HG03064 (cell line): ENCODE results near the gene SPACA6.
"Not testable (repeated sequence)": the region's sequence is repeated elsewhere in the genome, so short reads cannot be mapped to it uniquely, and the experiment has no call there.

Experiments used
- ATAC-seq: cut with Tn5 transposase; IDR thresholded peaks from one replicate; pipeline ENCODE4 v1.9.1; 2021; ENCODE audit warnings: low read depth; ENCODE audit not compliant: unreplicated experiment

The SPACA6 gene

DNA sequence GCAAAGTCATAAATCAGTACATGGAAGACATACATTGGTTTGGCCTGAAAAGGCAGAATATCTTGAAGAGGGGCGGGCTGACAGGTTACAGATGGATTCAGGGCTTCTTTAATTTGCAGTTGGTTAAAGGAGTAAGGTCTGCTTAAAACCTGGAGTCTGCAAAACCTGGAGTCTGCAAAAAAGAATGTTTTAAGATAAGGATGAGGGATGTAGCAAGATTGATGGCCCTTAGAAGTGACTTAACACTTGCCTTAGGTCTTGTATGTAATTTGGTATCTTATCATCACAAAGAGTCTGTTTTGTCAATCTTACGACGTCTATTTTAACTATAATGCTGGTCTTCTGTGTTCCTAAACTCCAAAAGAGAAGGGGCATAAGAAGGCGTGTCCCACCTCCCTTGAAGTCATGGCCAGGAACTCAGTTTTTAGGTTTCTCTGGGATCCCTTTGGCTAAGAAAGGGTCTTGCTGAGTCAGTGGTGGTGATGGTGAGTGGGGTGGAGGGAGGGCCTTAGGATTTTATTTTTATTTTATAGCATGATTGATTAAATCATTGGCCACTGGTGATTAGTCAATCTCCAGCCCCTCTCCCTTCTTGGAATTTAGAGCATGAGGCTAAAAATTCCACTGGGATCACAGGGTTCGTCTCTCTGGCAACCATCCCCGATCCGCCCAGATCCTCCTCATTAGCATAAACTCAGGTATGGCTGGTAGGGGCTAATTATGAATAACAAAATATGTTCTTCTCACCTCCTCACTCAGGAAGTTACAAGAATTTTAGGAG is 40.8 kb downstream of the SPACA6 start:
- no peak for ATAC-seq

DNA sequence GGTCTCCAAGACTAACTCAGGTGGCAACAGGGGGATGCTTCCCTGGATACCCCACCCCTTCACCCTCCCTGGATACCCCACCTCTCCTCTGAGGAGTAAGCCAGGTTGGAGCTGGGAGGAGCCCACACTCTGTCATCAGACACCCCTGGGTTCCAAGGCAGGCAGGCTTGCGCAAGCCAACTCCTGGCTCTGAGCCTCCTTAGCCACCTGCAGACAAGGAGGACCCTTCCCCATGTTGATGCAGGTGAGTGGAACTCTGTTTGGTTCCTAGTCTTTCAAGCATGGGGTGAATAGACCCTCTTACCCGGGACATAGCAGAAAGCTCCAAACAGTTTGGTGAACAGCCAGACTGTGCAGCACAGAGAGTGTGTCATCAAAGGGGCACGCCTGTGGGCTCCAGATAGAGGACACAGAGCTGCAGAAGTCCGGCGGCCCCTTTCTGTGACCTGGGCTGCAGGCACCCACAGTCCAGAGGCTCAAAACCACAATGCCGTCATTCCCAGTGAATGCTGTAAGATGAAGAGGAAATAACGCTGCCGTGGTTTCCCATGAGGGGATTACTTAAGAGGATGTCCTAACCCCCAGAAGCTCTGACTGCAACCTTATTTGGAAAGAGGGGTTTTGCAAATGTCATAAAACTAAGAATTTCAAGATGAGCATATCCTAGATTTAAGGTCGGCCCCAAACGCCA is 42.8 kb downstream of the SPACA6 start:
- ATAC-seq, result no peak

DNA sequence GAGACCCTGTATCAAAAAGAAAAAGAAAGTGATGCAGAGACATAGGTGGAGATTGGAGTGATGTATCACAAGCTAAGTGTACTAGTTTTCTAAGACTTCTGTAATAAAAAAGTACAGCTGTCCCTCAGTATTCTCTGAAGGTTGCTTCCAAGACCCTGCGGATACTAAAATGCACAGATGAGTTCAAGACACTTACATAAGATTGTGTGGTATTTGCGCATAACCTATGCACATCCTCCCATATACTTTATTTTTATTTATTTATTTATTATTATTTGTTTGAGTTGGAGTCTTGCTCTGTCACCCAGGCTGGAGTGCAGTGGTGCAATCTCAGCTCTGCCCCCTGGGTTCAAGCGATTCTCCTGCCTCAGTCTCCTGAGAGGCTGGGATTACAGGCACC is 44.3 kb downstream of the SPACA6 start:
- no peak for ATAC-seq

DNA sequence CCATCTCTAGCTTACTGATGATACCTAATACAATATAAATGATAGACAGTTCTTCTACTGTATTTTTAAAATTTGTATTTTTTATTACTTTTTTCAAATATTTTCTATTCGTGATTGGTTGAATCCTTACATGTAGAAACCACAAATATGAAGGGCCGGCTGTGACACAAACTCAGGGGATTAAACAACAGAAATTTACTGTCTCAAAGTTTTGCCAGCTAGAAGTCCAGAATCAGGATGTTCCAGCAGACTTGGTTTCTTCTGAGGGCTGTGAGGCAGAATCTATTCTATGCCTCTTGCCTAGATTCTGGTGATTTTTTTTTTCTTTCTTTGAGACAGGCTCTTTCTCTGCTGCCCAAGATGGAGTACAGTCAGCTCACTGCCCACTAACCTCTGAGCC is 44.8 kb downstream of the SPACA6 start:
- ATAC-seq, result no peak

DNA sequence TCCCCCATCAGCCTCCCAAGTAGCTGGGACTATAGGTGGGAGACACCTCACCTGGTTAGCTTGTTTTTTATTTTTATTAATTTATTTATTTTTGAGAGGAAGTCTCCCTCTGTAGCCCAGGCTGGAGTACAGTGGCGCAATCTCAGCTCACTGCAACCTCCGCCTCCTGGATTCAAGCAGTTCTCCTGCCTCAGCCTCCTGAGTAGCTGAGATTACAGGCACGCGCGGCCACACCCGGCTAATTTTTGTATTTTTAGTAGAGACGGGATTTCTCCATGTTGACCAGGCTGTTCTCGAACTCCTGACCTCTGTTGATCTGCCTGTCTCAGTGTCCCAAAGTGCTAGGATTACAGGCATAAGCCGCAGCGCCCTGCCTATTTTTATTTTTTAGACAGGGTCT is 45.4 kb downstream of the SPACA6 start:
- not testable (repeated sequence) for ATAC-seq

- no peak for ATAC-seq
These were observed 46.5 kb downstream of the SPACA6 start for GRCh38 chr19:51739466-51740213.

GRCh38 chr19:51740356-51740755 is 47.2 kb downstream of the SPACA6 start:
- ATAC-seq, result no peak

- no peak for ATAC-seq
These were observed 49.7 kb downstream of the SPACA6 start for GRCh38 chr19:51742789-51743188.

DNA sequence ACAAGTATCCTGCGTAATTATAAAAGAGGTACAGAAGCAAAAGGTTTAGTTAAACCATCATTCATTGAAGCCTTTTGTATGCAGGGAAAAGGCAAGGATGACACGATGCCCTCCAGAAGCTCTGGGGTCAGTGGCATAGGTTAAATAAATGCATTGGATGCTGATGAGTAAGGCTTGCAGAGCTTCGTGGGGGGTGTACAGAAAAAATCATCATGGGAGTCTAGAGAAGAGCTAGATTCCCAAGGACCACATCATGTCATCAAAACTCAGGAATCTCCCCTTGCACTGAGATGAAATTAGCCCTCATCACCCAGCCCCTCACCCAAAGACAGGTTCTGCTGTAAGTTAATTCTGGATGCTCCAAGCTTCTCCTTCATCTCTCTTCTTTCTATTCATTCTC is 50.3 kb downstream of the SPACA6 start:
- ATAC-seq, result no peak

- no peak for ATAC-seq
These were observed 53.6 kb downstream of the SPACA6 start for GRCh38 chr19:51746731-51747130.

- no peak for ATAC-seq
These were observed 56.8 kb downstream of the SPACA6 start for GRCh38 chr19:51749979-51750378.

GRCh38 chr19:51750400-51751094 is 57.4 kb downstream of the SPACA6 start:
- no peak for ATAC-seq

GRCh38 chr19:51751655-51752054 is 58.5 kb downstream of the SPACA6 start, which contains the start of gene FPR1:
Gene FPR1, minus strand, starts transcription at chr19:51751878. Its CDS starts 4,884 bp downstream, at chr19:51746994.
- ATAC-seq, result no peak

- no peak for ATAC-seq
These were observed 61.0 kb downstream of the SPACA6 start for GRCh38 chr19:51754109-51754508.

DNA sequence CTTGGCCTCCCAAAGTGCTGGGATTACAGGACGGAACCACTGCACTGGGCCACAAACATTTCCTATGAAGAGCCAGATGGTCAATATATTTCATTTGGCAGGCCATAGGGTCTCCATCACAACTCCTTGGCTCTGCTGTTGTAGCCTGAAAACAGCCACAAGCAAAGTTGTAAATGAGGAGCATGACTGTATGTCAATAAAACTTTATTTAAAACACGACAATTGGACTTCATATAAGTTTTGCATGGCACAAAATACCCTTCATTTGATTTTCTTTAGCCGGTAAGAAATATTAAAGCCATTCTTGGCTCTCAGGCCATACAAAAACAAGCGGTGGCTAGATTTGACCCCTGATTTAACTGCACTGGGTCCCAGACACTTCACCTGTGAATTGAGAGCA is 61.6 kb downstream of the SPACA6 start:
- no peak for ATAC-seq
